ENCODE measurements around the gene KRT27.
"Not testable (repeated sequence)": the region's sequence is repeated elsewhere in the genome, so short reads cannot be mapped to it uniquely, and the experiment has no call there.

KRT27 gene

GRCh38 chr17:40753804-40754203 lies 28.5 kb downstream of the KRT27 start:
- DNase-seq, result no peak

GRCh38 chr17:40751065-40751464 lies 31.3 kb downstream of the KRT27 start:
- DNase-seq, result no peak

DNA sequence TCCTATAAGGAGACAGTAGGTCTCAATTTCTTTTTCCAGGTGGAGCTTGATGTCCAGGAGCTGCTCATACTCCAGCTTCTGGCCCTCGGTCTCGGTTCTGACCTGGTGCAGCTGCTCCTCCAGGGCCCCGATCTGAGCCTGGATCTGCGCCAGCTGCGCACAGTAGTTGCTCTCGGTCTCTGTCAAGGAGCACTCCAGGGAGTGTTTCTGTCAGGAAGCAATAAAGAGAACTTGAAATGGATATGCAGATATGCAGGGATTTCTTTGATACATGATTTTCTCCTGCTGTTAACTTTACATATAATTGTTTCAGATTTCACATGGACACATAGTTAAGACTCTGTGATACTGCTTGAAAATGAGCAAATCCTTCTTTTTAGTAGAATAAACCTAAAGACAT lies 32.0 kb downstream of the KRT27 start:
- DNase-seq, result no peak

DNA sequence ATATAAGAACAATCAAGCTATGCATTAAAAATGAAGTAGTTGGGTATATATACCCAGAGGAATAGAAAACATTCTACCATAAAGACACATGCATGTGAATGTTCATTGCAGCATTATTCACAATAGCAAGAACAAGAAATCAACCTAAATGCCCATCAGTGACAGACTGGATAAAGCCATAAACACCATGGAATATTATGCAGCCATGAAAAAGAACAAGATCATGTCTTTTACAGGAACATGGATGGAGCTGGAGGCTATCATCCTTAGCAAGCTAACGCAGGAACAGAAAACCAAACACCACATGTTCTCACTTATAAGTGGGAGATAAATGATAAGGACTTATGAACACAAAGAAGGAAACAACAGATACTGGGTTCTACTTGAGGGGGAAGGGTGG lies 33.7 kb downstream of the KRT27 start:
- DNase-seq, result not testable (repeated sequence)

GRCh38 chr17:40738553-40738952 lies 43.8 kb downstream of the KRT27 start:
- no peak for DNase-seq

GRCh38 chr17:40735016-40735415 lies 47.3 kb downstream of the KRT27 start:
- no peak for DNase-seq

- no peak for DNase-seq
Observed at GRCh38 chr17:40734018-40734417, 48.3 kb downstream of the KRT27 start.

DNA sequence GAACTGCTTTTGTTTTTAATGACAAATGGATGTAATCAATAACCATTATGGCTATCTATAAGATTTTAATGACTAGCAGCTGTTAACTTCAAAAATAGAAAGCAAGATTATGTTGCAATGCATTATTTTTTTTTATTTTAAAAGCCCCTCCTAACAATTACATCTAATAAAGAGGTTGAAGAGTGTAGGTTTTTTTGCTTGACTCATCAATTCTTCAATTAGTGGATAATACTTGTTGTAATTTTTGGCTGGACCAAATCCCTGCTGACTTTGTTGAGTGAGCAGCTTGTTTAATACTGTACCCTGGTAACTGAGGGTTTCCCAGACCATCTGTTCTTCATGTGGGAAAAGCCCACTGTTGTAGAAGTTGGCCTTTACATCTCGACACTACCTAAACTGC lies 51.4 kb downstream of the KRT27 start:
- DNase-seq, result no peak

GRCh38 chr17:40727447-40728231 lies 54.7 kb downstream of the KRT27 start:
- DNase-seq, result no peak

DNA sequence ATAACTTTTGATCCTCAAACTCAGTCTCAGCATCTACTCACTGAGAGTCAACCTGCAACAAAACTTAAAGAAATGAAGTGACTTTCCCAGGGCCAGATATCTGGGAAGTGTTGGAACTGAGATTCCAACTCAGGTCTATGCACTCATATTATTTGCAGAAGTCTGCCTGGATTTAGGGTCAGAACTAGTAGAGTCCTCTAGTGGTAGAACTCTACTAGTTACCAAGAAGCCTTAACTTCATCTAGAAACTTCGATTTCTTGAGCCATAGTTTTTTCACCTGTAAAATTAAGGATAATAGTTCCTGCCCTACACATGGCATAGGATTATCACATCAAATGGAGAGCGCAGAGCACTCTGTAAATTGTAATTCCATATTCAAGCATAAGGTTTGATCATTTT lies 55.4 kb downstream of the KRT27 start:
- no peak for DNase-seq

Measured in stimulated activated CD4-positive, alpha-beta T cell treated with anti-CD3 and anti-CD28 coated beads, Interleukin-12 subunit alpha, Interleukin-12 subunit beta, amount 100 ng/mL, for 4 hours (primary cell).